Adrenal gland (tissue), 5 donors: Measurements from ENCODE around the gene KRT6C.

Source experiments
- CTCF ChIP-seq, 6 experiments: fragments of 450-650 bp in 4 of 6; fragments of 200-600 bp in 2 of 6; sonication (generic) in 1 of 6; IDR thresholded peaks; 1 replicate in 5 of 6; 2 replicates in 1 of 6; pipeline versions ENCODE4 v1.5.1 to v1.8.0; 2016 to 2021; ENCODE audit warnings: antibody characterized with exemption in 6 of 6, mild to moderate bottlenecking in 2 of 6, moderate library complexity in 1 of 6
- POLR2A ChIP-seq, 2 donors: fragments of 450-650 bp; IDR thresholded peaks; one replicate each; pipeline ENCODE4 v1.6.1; 2017; ENCODE audit warnings: antibody characterized with exemption in 2 of 2, mild to moderate bottlenecking in 2 of 2, moderate library complexity in 1 of 2
- donor health status: DM: no; HTN: no; CAD: no.

DNA sequence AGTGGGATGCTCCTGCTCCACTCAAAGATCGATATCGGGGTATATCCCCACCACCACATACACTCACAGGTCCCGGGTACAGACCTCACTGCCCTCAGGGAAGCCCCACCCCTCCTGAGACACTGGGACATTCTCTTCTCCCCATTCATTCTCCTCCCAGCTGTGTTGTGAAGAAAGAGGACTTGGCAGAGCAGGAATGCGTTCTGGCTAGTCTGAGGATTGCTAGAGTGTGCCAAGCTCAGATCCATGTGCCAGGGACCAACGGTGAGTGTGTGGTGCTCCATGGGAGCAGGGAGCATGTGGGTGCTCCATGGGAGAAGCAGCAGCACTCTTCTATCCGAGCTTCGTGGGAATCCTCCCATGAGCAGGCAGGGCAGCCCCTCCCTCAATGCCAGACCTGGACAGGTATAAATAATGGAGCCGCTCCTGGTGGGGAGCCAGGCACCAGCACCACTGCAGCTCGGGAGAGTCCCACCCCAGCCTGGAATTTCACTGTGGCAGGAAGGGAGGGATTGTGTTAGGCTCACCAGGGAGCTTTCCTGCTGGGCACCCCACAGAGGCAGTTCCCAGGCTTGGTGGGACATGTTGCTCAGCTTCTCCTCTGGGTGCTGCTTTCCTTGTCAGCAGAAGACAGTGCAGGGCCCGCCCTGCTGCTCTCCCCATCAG lies 48.9 kb upstream of the KRT6C start:
- TF ChIP-seq CTCF (IDR thresholded peaks at IDR 0.05) (no peak), POLR2A (IDR thresholded peaks at IDR 0.05) (no peak)
